ENCODE measurements around the gene HINT3.

Gene HINT3

DNA sequence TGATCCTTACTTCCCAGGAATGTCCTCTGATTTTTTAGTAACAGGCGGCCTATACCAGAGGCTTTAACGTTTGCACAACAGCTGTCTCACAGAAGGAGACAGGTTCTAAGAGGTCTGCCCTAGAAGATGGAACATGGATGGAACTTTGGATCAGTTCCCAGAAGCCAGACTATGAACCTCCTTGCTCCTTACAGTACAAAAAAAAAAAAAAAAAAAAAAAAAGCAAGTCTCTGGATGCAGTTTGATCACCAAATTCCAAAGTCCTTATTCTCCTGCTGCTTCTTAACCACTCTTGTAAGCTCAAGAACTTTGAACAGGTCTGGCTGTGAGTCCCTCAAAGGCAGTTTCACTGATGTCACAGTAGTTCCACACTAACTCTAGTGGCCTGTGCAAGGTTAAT lies 27.7 kb downstream of the HINT3 start:
- Histone ChIP-seq H3K9ac (ENCODE audit: low read length in 2 of 2) (no peak overlapping the region), H3K27me3 (ENCODE audit: control insufficient read depth in 1 of 2, insufficient read depth in 2 of 2, low read length in 2 of 2) (no peaks in the 10 kb centered on the region), H3K36me3 (ENCODE audit: control insufficient read depth in 2 of 2, insufficient read depth in 2 of 2, low read length in 2 of 2) (no peaks in the 10 kb centered on the region), H3K4me1 (ENCODE audit: control insufficient read depth, insufficient read depth, low read length) (no peaks in the 10 kb centered on the region), H3K27ac (ENCODE audit: low read length) (no peak overlapping the region), H3K9me3 (ENCODE audit: control insufficient read depth in 2 of 2, low read length in 2 of 2) (no peaks in the 10 kb centered on the region), H3K4me3 (ENCODE audit: low read length in 2 of 2) (no peak overlapping the region)

DNA sequence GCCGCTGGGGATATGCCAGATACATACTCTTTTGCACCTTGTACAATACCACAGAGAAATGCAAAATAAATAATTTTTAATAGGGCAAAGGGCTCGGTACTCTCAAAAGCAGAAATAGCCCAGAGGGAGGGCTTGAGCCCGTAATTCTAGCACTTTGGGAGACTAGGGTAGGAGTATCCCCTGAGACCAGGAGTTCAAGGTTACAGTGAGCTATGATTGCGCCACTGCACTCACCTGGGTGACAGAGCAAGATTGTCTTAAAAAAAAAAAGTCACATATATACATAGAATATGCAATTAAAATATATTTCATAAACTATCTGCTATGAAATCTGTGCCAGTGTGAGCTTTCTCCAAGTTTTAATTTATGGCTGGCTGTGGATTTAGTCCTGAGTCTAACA lies 29.0 kb downstream of the HINT3 start:
- H3K27me3 ChIP-seq (ENCODE audit: control insufficient read depth in 1 of 2, insufficient read depth in 2 of 2, low read length in 2 of 2), result no peaks in the 10 kb centered on the region
- peak overlapping the region in 1 of 2 donors; percentile 95 for H3K9ac ChIP-seq (ENCODE audit: low read length in 2 of 2)
- peak overlapping the region in 1 of 2 donors; percentile 81 for H3K4me3 ChIP-seq (ENCODE audit: low read length in 2 of 2)
- H3K27ac ChIP-seq (ENCODE audit: low read length), result no peak overlapping the region
- H3K36me3 ChIP-seq (ENCODE audit: control insufficient read depth in 2 of 2, insufficient read depth in 2 of 2, low read length in 2 of 2), result no peaks in the 10 kb centered on the region
- H3K9me3 ChIP-seq (ENCODE audit: control insufficient read depth in 2 of 2, low read length in 2 of 2), result no peaks in the 10 kb centered on the region
- no peaks in the 10 kb centered on the region for H3K4me1 ChIP-seq (ENCODE audit: control insufficient read depth, insufficient read depth, low read length)

DNA sequence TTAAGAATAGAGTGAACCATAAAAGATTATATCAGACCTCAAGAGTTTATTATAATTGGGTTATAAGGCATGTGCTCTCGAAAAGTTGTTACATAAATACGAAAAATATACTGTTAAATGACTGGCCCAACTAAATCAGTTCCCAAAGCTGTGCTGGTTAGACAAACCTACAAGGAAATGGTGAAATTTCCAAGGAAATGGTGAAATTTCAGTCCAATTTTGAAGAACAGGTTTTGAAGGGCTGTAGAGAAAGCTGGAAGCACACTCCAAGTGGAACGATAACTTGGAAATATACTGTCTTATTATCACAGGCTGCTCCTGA lies 29.4 kb downstream of the HINT3 start:
- no peaks in the 10 kb centered on the region for H3K9me3 ChIP-seq (ENCODE audit: control insufficient read depth in 2 of 2, low read length in 2 of 2)
- no peaks in the 10 kb centered on the region for H3K27me3 ChIP-seq (ENCODE audit: control insufficient read depth in 1 of 2, insufficient read depth in 2 of 2, low read length in 2 of 2)
- peak overlapping the region; percentile 95 to 97 for H3K9ac ChIP-seq (ENCODE audit: low read length in 2 of 2)
- H3K4me1 ChIP-seq (ENCODE audit: control insufficient read depth, insufficient read depth, low read length), result no peaks in the 10 kb centered on the region
- H3K4me3 ChIP-seq (ENCODE audit: low read length in 2 of 2), result peak overlapping the region; percentile 81 to 97
- H3K36me3 ChIP-seq (ENCODE audit: control insufficient read depth in 2 of 2, insufficient read depth in 2 of 2, low read length in 2 of 2), result no peaks in the 10 kb centered on the region
- peak overlapping the region; percentile 74 for H3K27ac ChIP-seq (ENCODE audit: low read length)

DNA sequence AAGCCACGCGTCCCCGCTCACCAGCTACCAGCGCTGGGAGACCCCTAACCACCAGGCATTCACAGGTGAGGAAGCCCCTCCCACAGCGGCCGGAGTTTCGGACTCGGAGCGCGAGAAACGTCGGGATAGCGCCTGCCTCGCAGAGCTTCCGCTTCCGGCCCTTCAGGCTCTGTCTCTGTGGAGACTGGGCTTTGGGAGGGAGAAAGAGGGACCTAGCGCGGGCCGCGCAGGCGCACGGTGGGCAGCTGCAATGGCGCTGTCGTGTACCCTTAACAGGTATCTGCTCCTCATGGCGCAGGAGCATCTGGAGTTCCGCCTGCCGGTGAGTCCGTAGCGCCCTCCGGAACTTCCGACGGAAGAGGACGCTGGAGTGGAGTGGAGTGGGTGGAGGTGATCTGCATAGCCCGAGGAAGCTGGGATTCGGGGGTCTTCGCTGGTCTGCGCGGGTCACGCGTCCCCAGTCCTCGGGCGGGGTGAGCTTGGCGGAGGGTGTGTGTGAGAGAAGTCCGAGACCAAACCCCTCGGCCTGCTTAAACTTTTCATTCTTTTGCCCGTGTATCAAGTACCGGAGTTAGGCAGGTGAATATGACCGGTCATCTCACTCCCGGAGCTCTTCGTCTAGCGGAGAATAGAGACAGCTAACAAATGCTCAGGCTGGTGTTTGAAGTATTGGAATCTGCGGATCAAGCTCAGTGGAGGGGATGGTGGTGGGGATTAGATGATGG lies 29.9 kb downstream of the HINT3 start, which contains the start of gene TRMT11:
Gene TRMT11, plus strand, starts transcription at position 240 of the 725 bp plus-strand sequence. Its CDS starts 11 bp downstream, at position 251.
- H3K4me1 ChIP-seq (ENCODE audit: control insufficient read depth, insufficient read depth, low read length), result no peaks in the 10 kb centered on the region
- H3K36me3 ChIP-seq (ENCODE audit: control insufficient read depth in 2 of 2, insufficient read depth in 2 of 2, low read length in 2 of 2), result no peaks in the 10 kb centered on the region
- H3K9ac ChIP-seq (ENCODE audit: low read length in 2 of 2), result peak within 1 kb of the TSS; percentile 95 to 97
- no peaks in the 10 kb centered on the region for H3K9me3 ChIP-seq (ENCODE audit: control insufficient read depth in 2 of 2, low read length in 2 of 2)
- H3K27ac ChIP-seq (ENCODE audit: low read length), result peak within 1 kb of the TSS; percentile 74
- H3K4me3 ChIP-seq (ENCODE audit: low read length in 2 of 2), result peak within 1 kb of the TSS; percentile 81 to 97
- H3K27me3 ChIP-seq (ENCODE audit: control insufficient read depth in 1 of 2, insufficient read depth in 2 of 2, low read length in 2 of 2), result no peaks in the 10 kb centered on the region

DNA sequence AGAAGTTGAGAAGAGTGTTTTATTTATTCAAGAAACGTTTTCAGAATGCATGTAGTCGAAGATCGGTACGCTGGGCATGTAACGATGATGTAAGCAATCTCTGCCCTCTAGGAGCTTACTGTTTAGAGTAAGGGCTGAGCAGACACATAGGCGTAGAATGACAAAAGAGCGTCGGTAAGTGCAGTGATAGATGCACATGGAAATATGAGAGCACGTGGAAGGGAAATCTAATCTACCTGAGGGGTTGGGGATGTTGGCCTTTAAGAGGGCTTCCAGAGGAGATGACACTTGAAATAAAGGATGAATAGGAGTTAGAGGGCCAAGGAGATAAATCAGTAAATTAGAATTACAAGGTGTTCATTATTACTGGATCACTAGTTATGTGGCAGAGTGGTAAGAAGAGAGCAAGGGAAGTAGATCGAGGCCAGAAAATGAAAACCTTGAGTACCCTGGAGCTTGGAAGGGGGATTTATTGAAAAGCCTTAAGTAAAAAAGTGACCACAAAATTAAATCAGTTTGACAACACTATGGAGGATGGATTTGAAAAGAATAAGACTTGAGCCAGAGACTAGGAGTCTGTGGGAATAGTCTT lies 30.6 kb downstream of the HINT3 start:
- no peaks in the 10 kb centered on the region for H3K9me3 ChIP-seq (ENCODE audit: control insufficient read depth in 2 of 2, low read length in 2 of 2)
- no peaks in the 10 kb centered on the region for H3K36me3 ChIP-seq (ENCODE audit: control insufficient read depth in 2 of 2, insufficient read depth in 2 of 2, low read length in 2 of 2)
- H3K27ac ChIP-seq (ENCODE audit: low read length), result peak overlapping the region; percentile 74
- no peaks in the 10 kb centered on the region for H3K27me3 ChIP-seq (ENCODE audit: control insufficient read depth in 1 of 2, insufficient read depth in 2 of 2, low read length in 2 of 2)
- no peaks in the 10 kb centered on the region for H3K4me1 ChIP-seq (ENCODE audit: control insufficient read depth, insufficient read depth, low read length)
- peak overlapping the region; percentile 95 to 97 for H3K9ac ChIP-seq (ENCODE audit: low read length in 2 of 2)
- H3K4me3 ChIP-seq (ENCODE audit: low read length in 2 of 2), result peak overlapping the region; percentile 81 to 97

DNA sequence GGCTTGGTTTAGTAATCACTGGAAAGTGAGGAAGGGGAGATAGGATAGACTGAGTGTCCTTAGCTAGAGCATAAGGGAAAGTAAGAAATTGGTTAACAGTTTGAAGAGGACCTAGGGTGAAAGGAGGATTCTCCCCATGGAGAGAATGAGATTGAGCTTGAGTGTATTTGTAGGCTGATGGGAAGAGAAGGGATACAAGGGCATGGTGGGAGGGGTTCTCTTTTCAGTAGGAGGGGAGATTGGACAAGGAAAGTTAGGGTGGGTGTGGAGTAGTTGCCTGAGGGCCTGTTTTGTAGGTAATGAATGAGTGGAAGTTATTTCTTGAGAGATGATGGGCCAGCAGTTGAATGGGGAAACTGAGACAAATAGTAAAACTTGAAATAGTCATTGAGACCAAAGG lies 31.7 kb downstream of the HINT3 start:
- H3K27me3 ChIP-seq (ENCODE audit: control insufficient read depth in 1 of 2, insufficient read depth in 2 of 2, low read length in 2 of 2), result no peaks in the 10 kb centered on the region
- no peaks in the 10 kb centered on the region for H3K36me3 ChIP-seq (ENCODE audit: control insufficient read depth in 2 of 2, insufficient read depth in 2 of 2, low read length in 2 of 2)
- no peak overlapping the region for H3K4me3 ChIP-seq (ENCODE audit: low read length in 2 of 2)
- no peaks in the 10 kb centered on the region for H3K9me3 ChIP-seq (ENCODE audit: control insufficient read depth in 2 of 2, low read length in 2 of 2)
- no peaks in the 10 kb centered on the region for H3K4me1 ChIP-seq (ENCODE audit: control insufficient read depth, insufficient read depth, low read length)
- H3K27ac ChIP-seq (ENCODE audit: low read length), result no peak overlapping the region
- H3K9ac ChIP-seq (ENCODE audit: low read length in 2 of 2), result no peak overlapping the region

DNA sequence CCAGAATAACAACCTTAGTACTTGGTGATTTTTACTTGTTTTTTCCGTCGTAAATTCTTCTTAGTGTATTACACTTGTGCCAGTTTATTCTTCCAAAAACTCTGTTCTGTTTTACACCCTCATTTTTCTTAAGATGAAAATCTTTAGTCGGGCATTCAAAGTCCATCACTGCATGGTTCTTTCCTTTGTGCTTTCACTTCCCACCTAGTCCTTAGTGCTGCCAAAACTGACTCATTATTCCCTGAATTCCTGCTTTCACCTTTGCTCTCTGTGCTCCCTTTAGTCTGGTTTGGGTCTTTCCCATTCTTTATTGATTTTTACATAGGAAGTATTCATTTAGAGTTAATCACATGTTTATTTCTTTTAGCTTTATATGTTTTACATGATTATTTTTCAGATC lies 33.1 kb downstream of the HINT3 start:
- no peaks in the 10 kb centered on the region for H3K27me3 ChIP-seq (ENCODE audit: control insufficient read depth in 1 of 2, insufficient read depth in 2 of 2, low read length in 2 of 2)
- H3K9me3 ChIP-seq (ENCODE audit: control insufficient read depth in 2 of 2, low read length in 2 of 2), result no peaks in the 10 kb centered on the region
- H3K27ac ChIP-seq (ENCODE audit: low read length), result no peak overlapping the region
- no peaks in the 10 kb centered on the region for H3K4me1 ChIP-seq (ENCODE audit: control insufficient read depth, insufficient read depth, low read length)
- no peaks in the 10 kb centered on the region for H3K36me3 ChIP-seq (ENCODE audit: control insufficient read depth in 2 of 2, insufficient read depth in 2 of 2, low read length in 2 of 2)
- no peak overlapping the region for H3K9ac ChIP-seq (ENCODE audit: low read length in 2 of 2)
- H3K4me3 ChIP-seq (ENCODE audit: low read length in 2 of 2), result no peak overlapping the region

DNA sequence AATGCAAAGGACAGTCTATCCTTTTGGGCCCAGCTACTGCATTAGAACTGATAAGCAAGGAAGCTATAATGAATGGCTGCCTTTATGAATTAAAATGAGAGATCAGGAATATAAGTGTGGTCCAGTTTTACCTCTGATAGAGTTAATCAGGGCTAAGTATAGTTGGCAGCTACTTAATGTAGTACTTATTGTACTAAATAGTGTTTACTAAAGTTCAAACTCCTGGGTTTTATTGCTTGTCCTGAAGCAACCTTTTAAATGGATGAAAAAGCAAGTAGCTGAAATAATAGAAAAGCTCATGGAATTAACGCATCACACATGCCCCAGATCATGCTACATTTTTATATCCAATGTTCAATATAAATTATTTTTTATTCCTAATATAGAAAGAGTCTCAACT lies 35.1 kb downstream of the HINT3 start:
- Histone ChIP-seq H3K4me3 (ENCODE audit: low read length in 2 of 2) (no peak overlapping the region), H3K36me3 (ENCODE audit: control insufficient read depth in 2 of 2, insufficient read depth in 2 of 2, low read length in 2 of 2) (no peaks in the 10 kb centered on the region), H3K4me1 (ENCODE audit: control insufficient read depth, insufficient read depth, low read length) (no peaks in the 10 kb centered on the region), H3K27me3 (ENCODE audit: control insufficient read depth in 1 of 2, insufficient read depth in 2 of 2, low read length in 2 of 2) (no peaks in the 10 kb centered on the region), H3K27ac (ENCODE audit: low read length) (no peak overlapping the region), H3K9ac (ENCODE audit: low read length in 2 of 2) (no peak overlapping the region), H3K9me3 (ENCODE audit: control insufficient read depth in 2 of 2, low read length in 2 of 2) (no peaks in the 10 kb centered on the region)

DNA sequence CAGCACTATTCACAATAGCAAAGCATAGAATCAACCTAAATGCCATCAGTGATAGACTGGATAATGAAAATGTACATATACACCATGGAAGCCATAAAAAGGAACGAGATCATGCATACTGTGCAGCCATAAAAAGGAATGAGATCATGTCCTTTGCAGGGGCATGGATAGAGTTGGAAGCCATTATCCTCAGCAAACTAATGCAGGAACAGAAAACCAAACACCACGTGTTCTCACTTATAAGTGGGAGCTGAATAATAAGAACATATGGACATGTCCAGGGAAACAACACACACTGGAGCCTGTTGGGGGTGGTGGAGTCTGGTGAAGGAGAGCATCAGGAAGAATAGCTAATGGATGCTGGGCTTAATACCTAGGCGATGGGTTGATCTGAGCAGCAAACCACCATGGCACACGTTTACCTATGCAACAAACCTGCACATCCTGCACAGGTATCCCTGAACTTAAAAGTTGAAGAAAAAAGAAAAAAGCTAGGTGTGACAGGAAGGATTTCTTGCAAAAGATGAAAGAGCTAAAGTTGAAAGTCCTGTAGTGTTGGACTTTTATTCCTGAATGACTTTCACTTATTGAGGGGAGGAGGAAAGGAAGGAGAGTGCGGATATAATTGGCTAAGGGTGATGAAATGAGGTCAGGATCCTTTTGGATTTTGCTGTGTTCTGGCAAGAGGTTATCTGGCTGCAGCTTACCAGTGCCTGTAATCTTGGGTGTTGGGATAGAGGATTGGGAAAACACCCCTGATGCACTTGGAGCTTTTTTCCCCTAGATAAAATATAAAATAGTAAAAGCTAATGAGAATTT lies 38.3 kb downstream of the HINT3 start:
- Histone ChIP-seq H3K4me1 (ENCODE audit: control insufficient read depth, insufficient read depth, low read length) (no peaks in the 10 kb centered on the region), H3K9ac (ENCODE audit: low read length in 2 of 2) (no peak overlapping the region), H3K27me3 (ENCODE audit: control insufficient read depth in 1 of 2, insufficient read depth in 2 of 2, low read length in 2 of 2) (no peaks in the 10 kb centered on the region)

DNA sequence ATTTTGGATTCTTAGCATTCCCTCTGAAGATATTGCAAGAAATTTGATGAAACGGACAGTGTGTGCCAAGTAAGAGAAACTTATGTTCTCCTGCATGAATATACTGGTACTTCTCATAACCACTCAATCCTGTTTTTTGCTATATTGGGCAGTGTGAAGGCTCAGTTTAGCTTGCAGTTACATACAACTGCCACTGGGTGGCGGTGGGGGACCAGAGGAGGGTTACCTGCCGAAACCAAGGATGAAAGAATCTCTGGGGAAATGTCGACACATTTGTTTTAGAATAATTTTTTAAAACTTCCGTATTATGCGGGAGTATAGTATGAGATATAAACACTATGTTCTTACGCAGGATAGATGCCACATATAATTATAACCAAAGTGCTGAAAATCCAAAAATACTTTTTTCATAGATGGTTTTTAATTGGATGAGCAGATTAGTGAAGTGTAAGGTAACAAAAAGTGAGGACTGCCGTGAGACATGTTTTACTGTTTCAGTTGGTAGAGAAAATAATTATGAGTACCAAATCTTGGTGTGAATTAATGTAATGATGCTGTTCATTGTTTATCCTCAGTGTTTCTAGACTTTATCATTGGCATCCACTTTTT lies 39.5 kb downstream of the HINT3 start:
- H3K4me1 ChIP-seq (ENCODE audit: control insufficient read depth, insufficient read depth, low read length), result no peaks in the 10 kb centered on the region
- H3K27me3 ChIP-seq (ENCODE audit: control insufficient read depth in 1 of 2, insufficient read depth in 2 of 2, low read length in 2 of 2), result no peaks in the 10 kb centered on the region
- no peak overlapping the region for H3K27ac ChIP-seq (ENCODE audit: low read length)
- peaks cover 0 to 5% of the 10 kb centered on the region in 2 donors for H3K36me3 ChIP-seq (ENCODE audit: control insufficient read depth in 2 of 2, insufficient read depth in 2 of 2, low read length in 2 of 2)
- no peaks in the 10 kb centered on the region for H3K9me3 ChIP-seq (ENCODE audit: control insufficient read depth in 2 of 2, low read length in 2 of 2)
- H3K4me3 ChIP-seq (ENCODE audit: low read length in 2 of 2), result no peak overlapping the region
- no peak overlapping the region for H3K9ac ChIP-seq (ENCODE audit: low read length in 2 of 2)

More for the DNA sequence above, 38.3 kb downstream of the HINT3 start:
- Histone ChIP-seq H3K36me3 (ENCODE audit: control insufficient read depth in 2 of 2, insufficient read depth in 2 of 2, low read length in 2 of 2) (peaks cover 0 to 5% of the 10 kb centered on the region in 2 donors), H3K9me3 (ENCODE audit: control insufficient read depth in 2 of 2, low read length in 2 of 2) (no peaks in the 10 kb centered on the region), H3K4me3 (ENCODE audit: low read length in 2 of 2) (no peak overlapping the region), H3K27ac (ENCODE audit: low read length) (no peak overlapping the region)
